ENCODE data around the gene PUDP.

DNA sequence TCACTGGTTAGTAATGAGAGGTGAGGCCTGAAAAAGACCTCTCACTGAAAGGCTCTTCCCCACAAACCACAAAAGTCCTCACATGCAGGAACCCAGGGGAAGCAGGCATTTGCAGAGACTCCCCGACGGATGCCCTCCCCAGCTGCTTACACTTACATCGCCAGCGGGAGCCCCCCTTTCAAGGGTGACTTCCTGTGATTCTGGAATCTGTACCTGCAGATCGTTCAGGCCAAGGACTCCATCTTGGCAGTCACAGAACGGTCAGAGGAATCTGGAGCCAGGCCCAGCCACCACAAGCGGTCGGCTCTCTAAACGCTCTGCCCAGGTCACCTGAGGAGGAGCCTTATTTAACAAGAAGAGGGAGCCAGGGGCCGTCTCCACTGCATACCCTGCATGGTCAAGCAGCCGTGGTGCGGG is 71.7 kb downstream of the PUDP start:
- TF ChIP-seq EZH2 (IDR thresholded peaks at IDR 0.05), result no peak
- TF ChIP-seq POLR2AphosphoS5 (IDR thresholded peaks at IDR 0.05; ENCODE audit: borderline replicate concordance, low read depth, low read length), result no peak

Measured in SK-N-MC (cell line).